ENCODE measurements around the gene SNCA.

DNA sequence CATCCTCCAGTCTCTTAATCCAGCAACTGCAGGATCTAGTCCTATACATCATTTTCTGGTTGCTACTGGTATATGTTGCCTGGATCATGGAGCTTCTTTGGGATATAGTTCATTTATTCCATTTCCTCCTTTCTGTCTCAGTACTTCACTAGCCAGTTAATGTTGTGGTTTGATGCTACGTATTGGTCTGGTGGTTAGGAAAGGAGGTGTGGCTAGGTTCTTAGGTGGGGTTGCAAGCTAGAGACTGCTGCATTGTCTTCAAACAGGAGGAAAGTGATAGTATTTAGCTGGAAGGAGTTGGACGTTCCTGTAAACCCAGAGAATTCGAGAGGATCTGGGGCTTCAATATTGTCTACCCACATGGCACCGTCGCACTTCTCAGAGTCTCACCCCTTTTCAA is 129.5 kb downstream of the SNCA start:
- TF ChIP-seq, protein P1, sequence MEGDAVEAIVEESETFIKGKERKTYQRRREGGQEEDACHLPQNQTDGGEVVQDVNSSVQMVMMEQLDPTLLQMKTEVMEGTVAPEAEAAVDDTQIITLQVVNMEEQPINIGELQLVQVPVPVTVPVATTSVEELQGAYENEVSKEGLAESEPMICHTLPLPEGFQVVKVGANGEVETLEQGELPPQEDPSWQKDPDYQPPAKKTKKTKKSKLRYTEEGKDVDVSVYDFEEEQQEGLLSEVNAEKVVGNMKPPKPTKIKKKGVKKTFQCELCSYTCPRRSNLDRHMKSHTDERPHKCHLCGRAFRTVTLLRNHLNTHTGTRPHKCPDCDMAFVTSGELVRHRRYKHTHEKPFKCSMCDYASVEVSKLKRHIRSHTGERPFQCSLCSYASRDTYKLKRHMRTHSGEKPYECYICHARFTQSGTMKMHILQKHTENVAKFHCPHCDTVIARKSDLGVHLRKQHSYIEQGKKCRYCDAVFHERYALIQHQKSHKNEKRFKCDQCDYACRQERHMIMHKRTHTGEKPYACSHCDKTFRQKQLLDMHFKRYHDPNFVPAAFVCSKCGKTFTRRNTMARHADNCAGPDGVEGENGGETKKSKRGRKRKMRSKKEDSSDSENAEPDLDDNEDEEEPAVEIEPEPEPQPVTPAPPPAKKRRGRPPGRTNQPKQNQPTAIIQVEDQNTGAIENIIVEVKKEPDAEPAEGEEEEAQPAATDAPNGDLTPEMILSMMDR (IDR thresholded peaks at IDR 0.05), result no peak
- TF ChIP-seq POLR2A (IDR thresholded peaks at IDR 0.05) (no peak), POLR2AphosphoS5 (IDR thresholded peaks at IDR 0.05) (no peak)

All from sigmoid colon (tissue), 4 donors.